OCI-LY3 (cell line): ENCODE results near the gene LDLRAD4.

Source experiments
- H2AFZ ChIP-seq: fragments of 200-600, 300-600 bp; shearing (Covaris generic); 2 replicates; pipeline ENCODE4 v1.6.0; 2014; ENCODE audit warnings: antibody characterized with exemption, low read depth, low read length
- H3K27ac ChIP-seq: fragments of 200-600, 300-600 bp; sonication (generic); 2 replicates; pipeline ENCODE4 v1.5.1; 2014; ENCODE audit warnings: mild to moderate bottlenecking, low read length, moderate library complexity, mixed read lengths
- H3K27me3 ChIP-seq: fragments of 200-600, 300-600 bp; sonication (generic); 2 replicates; pipeline ENCODE4 v1.6.1; 2014; ENCODE audit warnings: low read depth, low read length, mixed read lengths
- H3K36me3 ChIP-seq: fragments of 200-600, 300-600 bp; sonication (generic); replicated peaks from 2 replicates; pipeline ENCODE3; 2014; ENCODE audit warnings: low read depth, low read length, mixed read lengths
- H3K4me1 ChIP-seq: fragments of 300-600, 200-600 bp; sonication (generic); 2 replicates; pipeline ENCODE4 v1.6.1; 2014; ENCODE audit warnings: low read length, mixed read lengths
- H3K4me2 ChIP-seq: fragments of 200-600, 300-600 bp; sonication (generic); 2 replicates; pipeline ENCODE4 v1.6.1; 2014; ENCODE audit warnings: low read length, mixed read lengths
- H3K4me3 ChIP-seq: fragments of 300-600, 200-600 bp; sonication (generic); 2 replicates; pipeline ENCODE4 v1.5.1; 2014; ENCODE audit warnings: antibody characterized with exemption, mild to moderate bottlenecking, low read length, moderate library complexity
- H3K79me2 ChIP-seq: fragments of 300-600, 200-600 bp; shearing (Covaris generic); 2 replicates; pipeline ENCODE4 v1.6.1; 2014; ENCODE audit warnings: mild to moderate bottlenecking, low read length, mixed read lengths
- H3K9ac ChIP-seq: fragments of 300-600, 200-600 bp; shearing (Covaris generic); 2 replicates; pipeline ENCODE4 v1.6.0; 2014; ENCODE audit warnings: mild to moderate bottlenecking, low read length, moderate library complexity
- H3K9me3 ChIP-seq: fragments of 200-600, 300-600 bp; shearing (Covaris generic); 2 replicates; pipeline ENCODE4 v1.6.1; 2014; ENCODE audit warnings: low read length, mixed read lengths; ENCODE audit not compliant: insufficient read depth
- H4K20me1 ChIP-seq: fragments of 200-600, 300-600 bp; sonication (generic); 2 replicates; pipeline ENCODE4 v1.6.1; 2016; ENCODE audit warnings: low read length, mixed read lengths; ENCODE audit not compliant: insufficient read depth
- EZH2phosphoT487 ChIP-seq: fragments of 200-600 bp; shearing (Covaris generic); IDR thresholded peaks from 2 replicates; pipeline ENCODE4 v1.6.1; 2018; ENCODE audit warnings: antibody characterized with exemption, mixed run types, low read depth
- TF ChIP-seq, protein P1 (sequence below): fragments of 200-600, 300-600 bp; sonication (generic); IDR thresholded peaks from 2 replicates; pipeline ENCODE4 v1.5.1; 2014; ENCODE audit warnings: antibody characterized with exemption, low read length, low read depth

LDLRAD4 gene

DNA sequence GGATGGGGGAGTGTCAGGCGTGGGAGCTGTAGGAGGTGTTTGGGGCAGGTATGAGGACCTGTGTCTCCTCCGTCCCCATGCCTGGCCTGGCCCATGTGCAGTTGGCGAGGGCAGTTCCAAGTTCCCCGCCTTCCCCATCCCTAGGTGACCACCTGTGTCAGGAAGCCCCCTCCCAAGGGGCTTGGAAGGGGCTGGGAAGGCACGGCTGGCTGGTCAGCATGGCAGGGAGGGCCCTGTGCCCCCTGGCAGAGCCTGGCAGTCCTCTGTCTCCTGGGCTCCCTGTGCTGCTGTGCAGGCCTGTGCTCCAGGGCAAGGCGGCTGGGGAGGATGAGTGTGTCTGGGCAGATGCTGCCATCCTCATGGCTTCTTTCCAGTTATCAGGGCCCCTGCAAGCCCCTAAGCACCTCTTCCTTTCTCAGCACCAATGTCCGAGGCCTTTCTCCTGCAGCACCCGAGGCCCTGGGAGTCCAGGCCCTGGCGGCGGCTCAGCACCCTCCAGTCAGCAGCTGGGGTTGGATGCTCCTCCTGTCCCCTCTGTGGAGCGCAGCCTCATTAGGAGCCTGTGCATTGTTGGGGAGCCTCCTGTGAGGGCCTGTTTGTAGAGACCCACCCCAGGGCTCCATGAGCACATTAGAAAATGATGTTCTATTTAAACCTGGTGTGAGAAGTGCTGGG is 406.1 kb downstream of the LDLRAD4 start:
- H3K36me3 ChIP-seq, result no peaks in the 10 kb centered on the region

DNA sequence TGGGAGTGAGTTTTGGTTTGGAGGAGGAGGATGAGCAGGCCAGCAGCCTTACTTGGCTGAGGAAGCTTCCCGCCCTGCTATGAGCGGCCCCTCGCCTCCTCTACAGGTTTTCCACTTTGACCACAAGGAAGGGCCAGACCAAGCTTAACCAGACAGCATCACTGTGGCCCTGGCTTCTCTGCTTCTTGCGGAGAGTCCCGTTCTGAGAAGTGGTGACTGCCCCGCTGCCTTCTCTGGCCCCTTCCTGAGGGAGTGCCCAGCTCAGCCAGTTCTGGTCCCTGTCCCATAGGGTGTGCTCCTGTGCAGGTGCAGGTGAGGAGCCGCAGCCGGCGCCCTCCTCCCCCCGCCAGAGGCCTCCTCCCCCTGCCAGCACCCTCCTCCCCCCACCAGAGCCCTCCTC is 406.8 kb downstream of the LDLRAD4 start:
- Histone ChIP-seq H4K20me1 (no peaks in the 10 kb centered on the region; the same call in 1 of the 2 replicates), H3K9me3 (no peaks in the 10 kb centered on the region), H3K27me3 (no peaks in the 10 kb centered on the region), H3K4me2 (no peak overlapping the region), H3K36me3 (no peaks in the 10 kb centered on the region), H3K4me3 (no peak overlapping the region), H3K9ac (no peak overlapping the region), H3K27ac (no peak overlapping the region), H3K4me1 (peaks cover 15% of the 10 kb centered on the region), H2AFZ (no peak overlapping the region), H3K79me2 (no peaks in the 10 kb centered on the region)
- TF ChIP-seq EZH2phosphoT487, result no peak
- TF ChIP-seq, protein P1, sequence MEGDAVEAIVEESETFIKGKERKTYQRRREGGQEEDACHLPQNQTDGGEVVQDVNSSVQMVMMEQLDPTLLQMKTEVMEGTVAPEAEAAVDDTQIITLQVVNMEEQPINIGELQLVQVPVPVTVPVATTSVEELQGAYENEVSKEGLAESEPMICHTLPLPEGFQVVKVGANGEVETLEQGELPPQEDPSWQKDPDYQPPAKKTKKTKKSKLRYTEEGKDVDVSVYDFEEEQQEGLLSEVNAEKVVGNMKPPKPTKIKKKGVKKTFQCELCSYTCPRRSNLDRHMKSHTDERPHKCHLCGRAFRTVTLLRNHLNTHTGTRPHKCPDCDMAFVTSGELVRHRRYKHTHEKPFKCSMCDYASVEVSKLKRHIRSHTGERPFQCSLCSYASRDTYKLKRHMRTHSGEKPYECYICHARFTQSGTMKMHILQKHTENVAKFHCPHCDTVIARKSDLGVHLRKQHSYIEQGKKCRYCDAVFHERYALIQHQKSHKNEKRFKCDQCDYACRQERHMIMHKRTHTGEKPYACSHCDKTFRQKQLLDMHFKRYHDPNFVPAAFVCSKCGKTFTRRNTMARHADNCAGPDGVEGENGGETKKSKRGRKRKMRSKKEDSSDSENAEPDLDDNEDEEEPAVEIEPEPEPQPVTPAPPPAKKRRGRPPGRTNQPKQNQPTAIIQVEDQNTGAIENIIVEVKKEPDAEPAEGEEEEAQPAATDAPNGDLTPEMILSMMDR, result no peak

More for the DNA sequence above, 406.1 kb downstream of the LDLRAD4 start:
- H3K27ac ChIP-seq, result no peak overlapping the region
- H3K4me2 ChIP-seq, result no peak overlapping the region
- H3K27me3 ChIP-seq, result no peaks in the 10 kb centered on the region
- H3K9me3 ChIP-seq, result no peaks in the 10 kb centered on the region
- H3K79me2 ChIP-seq, result no peaks in the 10 kb centered on the region
- TF ChIP-seq, protein P1, result no peak
- no peak for TF ChIP-seq EZH2phosphoT487
- H3K4me3 ChIP-seq, result no peak overlapping the region
- no peak overlapping the region for H2AFZ ChIP-seq
- no peaks in the 10 kb centered on the region; the same call in 1 of the 2 replicates for H4K20me1 ChIP-seq
- H3K9ac ChIP-seq, result no peak overlapping the region
- peaks cover 9% of the 10 kb centered on the region for H3K4me1 ChIP-seq

DNA sequence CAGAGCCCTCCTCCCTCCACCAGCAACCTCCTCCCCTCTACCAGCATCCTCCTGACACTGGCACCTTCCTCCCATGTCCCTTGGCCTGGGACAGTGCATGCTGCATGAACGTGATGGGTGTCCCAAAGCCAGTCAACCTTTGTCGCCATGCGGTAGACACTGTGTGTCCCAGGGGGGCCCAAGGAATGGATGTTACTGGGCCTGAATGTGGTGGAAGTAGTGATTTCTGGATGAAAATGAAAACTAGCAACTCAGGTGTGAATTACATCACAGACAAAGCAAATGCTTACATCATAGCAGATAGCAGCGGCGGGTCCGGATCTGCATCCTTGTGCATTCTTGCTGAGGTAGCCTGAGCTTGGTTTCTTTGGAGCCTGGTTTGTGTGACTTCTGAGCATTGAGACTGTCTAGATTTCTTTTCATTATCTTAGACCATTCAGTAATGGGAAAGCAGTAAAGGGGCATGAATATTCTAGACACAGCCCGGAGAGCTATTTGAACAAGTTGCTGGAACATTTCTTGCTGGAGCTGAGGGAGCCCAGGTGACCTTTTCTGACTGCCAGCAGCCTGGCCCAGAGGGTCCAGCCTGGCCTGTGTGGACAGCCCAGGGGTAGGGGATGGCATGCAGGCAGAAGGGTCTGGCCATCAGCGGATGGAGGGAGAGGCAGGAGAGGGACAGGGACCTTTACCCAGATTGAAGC is 407.4 kb downstream of the LDLRAD4 start:
- H3K36me3 ChIP-seq, result no peaks in the 10 kb centered on the region
- no peak overlapping the region for H2AFZ ChIP-seq
- H4K20me1 ChIP-seq, result no peaks in the 10 kb centered on the region; the same call in 1 of the 2 replicates

DNA sequence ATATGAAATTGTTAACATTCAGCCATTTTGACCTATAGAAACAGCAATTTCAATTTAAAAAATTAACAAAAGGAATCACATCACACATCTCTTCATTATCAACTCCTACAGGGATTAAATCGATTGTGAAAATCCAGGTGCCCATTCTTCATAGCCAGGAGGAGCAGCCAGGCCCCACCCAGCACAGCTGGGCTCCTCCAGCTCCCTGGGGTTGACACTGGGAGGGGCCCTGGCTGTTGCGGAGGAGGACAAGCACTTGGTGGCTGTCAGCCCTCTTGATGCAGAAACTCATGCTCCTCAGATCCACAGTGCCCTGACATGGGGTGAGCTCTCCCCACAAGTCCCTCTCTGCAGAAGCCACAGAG is 408.0 kb downstream of the LDLRAD4 start:
- TF ChIP-seq EZH2phosphoT487, result no peak
- TF ChIP-seq, protein P1, result no peak
- Histone ChIP-seq H3K4me1 (peaks cover 16% of the 10 kb centered on the region), H3K4me2 (no peak overlapping the region), H3K4me3 (no peak overlapping the region), H3K36me3 (no peaks in the 10 kb centered on the region), H3K9me3 (no peaks in the 10 kb centered on the region), H3K27ac (no peak overlapping the region), H3K9ac (no peak overlapping the region), H3K79me2 (no peaks in the 10 kb centered on the region), H2AFZ (no peak overlapping the region), H3K27me3 (no peaks in the 10 kb centered on the region), H4K20me1 (no peaks in the 10 kb centered on the region; the same call in 1 of the 2 replicates)

More for the DNA sequence above, 407.4 kb downstream of the LDLRAD4 start:
- Histone ChIP-seq H3K79me2 (no peaks in the 10 kb centered on the region), H3K4me2 (no peak overlapping the region), H3K27me3 (no peaks in the 10 kb centered on the region), H3K4me3 (no peak overlapping the region), H3K4me1 (peaks cover 16% of the 10 kb centered on the region), H3K27ac (no peak overlapping the region), H3K9me3 (no peaks in the 10 kb centered on the region), H3K9ac (no peak overlapping the region)
- TF ChIP-seq, protein P1, result no peak
- TF ChIP-seq EZH2phosphoT487, result no peak
